D341Med (cell line): Measurements from ENCODE around the gene TRIM43B.
A peak's percentile ranks its signal among the peaks of the same experiment; 100 is the strongest.
"Not testable (repeated sequence)": the region's sequence is repeated elsewhere in the genome, so short reads cannot be mapped to it uniquely, and the experiment has no call there.

Experiments
- DNase-seq: peaks from one replicate; pipeline ENCODE4 v3.0.0; 2012; ENCODE audit warnings: low spot score

Gene TRIM43B

DNA sequence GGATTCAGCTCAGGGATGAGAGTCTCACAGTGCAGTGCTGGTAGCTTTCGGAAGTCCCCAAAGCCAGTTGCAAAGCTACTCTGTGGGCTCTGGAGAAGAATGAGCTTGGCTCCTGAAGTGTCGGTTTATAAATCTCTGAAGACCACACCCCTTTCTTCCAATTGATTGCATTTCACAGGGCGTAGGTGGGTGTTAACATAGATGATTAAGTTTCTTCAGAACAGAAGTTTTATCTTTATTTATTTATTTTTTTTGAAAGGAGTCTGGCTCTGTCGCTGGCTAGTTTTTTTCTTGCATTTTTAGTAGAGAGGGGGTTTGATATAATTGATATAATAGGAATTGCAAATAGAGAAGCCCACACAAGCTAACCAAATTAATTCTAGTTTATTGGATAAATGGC lies at the start of gene TRIM43B:
Gene TRIM43B, minus strand, starts transcription at position 101 of the 400 bp plus-strand sequence. CDS start 2,040 bp downstream, outside the sequence.
- not testable (repeated sequence) for DNase-seq

- DNase-seq: no peak
Measured at GRCh38 chr2:95531254-95531771, 46.8 kb upstream of the TRIM43B start.

GRCh38 chr2:95530734-95531133 lies 46.2 kb upstream of the TRIM43B start:
- DNase-seq: no peak

- peak; percentile 82 for DNase-seq
Measured at GRCh38 chr2:95526360-95527341, 42.1 kb upstream of the TRIM43B start.

- no peak for DNase-seq
Measured at GRCh38 chr2:95525294-95526035, 40.9 kb upstream of the TRIM43B start.

DNA sequence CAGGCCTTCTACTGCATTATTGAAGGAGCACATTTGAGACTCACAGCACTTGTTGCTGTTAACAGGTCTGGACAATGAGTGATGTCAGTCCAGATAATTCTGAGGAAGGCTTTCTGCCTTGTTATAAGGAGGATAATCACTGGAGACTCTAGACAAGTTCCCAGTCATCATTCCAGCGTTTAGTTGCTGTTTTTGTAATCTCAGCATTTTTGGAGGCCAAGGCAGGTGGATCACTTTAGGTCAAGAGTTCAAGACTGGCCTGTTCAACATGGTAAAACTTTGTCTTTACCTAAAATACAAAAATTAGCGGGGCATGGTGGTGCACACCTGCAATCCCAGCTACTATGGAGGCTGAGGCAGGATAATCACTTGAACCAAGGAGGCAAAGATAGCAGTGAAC lies 39.6 kb upstream of the TRIM43B start:
- no peak for DNase-seq

DNA sequence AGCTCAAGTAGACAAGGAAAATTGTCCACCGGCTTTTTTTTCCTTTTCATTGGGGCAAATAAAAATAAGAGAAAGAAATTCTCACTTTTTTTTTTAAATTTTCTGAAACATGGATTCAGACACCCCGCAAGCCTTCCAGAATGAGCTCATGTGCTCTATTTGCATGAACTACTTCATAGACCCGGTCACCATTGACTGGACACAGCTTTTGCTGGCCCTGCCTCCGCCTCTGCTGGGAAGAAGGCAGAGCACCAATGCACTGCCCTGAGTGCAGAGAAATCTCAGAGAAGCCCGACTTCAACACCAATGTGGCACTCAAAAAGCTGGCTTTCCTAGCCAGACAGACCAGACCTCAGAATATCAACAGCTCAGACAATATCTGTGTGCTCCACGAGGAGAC lies 30.2 kb upstream of the TRIM43B start:
- DNase-seq: no peak

GRCh38 chr2:95514226-95514625 lies 29.7 kb upstream of the TRIM43B start:
- DNase-seq: not testable (repeated sequence)

GRCh38 chr2:95509408-95509807 lies 24.9 kb upstream of the TRIM43B start:
- DNase-seq: no peak

GRCh38 chr2:95505222-95505621 lies 20.7 kb upstream of the TRIM43B start:
- no peak for DNase-seq

GRCh38 chr2:95500854-95501253 lies 16.3 kb upstream of the TRIM43B start:
- no peak for DNase-seq

- DNase-seq: not testable (repeated sequence)
Measured at GRCh38 chr2:95492076-95492475, 7.5 kb upstream of the TRIM43B start.

DNA sequence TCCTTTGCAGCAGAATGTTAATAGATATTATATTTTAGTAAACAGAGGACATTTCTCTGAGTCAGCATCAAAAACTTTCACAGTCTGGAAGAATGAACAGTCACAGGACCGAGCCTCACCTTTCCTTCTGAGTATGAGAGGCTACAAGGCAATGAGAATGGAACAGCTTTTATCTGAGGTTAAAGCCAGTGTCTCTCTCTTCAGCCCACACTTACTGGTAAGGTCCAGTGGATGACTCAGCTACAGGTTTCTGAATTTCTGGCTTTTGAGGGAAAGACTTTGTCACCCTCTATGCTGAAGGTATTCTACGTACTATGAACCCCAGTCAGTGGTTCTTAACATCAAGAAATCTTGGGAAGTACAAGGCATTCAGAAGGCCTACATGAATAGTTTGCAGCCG lies 9.5 kb downstream of the TRIM43B start:
- not testable (repeated sequence) for DNase-seq

DNA sequence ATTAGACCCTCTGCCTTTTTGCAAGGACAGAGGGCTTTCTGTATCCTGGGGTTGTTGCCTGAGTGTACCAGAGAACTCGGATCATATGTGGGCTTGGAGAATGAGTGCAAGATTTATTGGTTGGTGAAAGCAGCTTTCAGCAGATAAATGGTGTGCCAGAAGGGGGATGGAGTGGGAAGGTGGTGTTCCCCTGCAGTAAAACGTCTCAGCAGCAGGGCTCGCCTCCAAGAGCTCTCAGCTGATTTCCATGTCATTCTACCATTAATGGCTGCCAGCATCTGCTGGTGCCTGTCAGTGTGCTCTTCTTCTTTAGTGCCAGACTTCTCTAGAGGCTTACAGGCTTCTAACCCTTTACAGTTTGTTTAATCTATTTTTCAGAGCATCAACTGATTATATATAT lies 16.6 kb downstream of the TRIM43B start:
- DNase-seq: not testable (repeated sequence)

DNA sequence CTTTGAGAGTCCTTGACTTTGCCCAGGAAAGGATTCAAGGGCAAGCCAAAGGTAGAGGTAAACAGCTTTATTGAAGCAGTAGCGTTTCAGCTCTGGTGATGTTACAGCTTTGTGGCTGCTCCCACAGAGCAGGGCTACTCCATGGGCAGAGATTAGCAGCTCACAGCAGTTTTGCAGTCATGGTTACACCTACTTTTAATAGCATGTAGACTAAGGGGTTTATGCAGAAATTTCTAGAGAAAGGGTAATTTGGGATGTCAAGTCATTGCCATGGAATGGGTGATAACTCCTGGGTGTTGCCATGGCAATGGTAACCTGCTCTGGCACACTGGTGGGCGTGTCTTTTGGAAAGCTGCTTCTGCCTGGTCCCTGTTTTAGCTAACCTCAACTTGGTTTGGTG lies 18.0 kb downstream of the TRIM43B start:
- DNase-seq: not testable (repeated sequence)

GRCh38 chr2:95463292-95463691 lies 21.3 kb downstream of the TRIM43B start:
- DNase-seq: not testable (repeated sequence)

DNA sequence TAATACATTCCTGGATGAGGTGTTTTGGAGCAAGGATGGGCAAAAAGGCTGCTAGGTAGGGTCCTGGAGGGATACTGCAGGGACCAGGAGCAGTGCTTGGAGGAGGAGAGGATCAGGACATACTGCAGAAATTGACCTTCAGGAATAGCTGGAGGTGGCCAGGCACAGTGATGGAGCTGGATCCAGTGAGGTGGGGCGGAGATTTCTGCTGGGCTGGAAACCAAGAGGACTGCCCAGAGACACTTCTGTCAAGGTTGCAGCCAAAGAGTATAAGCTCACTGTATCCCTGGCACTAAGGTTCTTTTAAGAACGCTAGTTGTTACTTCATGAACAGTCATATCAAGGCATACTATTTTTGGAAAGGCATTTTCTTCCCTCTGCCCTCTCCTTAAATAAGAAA lies 39.2 kb downstream of the TRIM43B start:
- not testable (repeated sequence) for DNase-seq

DNA sequence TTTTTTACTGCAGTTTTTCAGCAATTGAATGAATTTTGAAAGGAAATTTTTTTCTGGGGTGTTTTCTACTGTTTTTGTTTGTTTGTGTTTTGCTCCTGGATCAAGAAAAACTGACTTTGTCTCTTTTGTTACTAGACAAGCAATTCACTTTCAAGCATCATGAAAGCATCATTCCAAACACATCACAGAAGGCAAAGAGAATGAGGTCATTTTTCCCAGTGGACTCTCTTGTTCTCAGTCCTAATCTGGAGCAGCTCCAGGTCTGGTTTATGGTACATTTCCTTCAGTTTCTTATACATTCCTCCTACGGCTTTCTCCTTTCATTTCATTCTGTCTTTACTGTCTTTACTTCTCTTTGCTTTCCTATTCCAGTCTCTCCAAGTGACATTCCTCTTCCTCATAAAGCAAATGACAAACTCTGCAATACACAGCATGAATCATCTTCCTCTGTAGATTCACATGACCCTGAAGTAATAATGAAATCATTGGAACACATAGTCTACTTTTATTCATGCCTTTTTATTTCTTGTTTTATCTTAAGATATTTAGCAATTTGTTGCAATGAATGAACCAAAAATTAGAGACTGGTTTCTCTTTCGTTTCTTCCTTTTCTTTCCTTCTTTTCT lies 42.0 kb downstream of the TRIM43B start:
- DNase-seq: not testable (repeated sequence)

DNA sequence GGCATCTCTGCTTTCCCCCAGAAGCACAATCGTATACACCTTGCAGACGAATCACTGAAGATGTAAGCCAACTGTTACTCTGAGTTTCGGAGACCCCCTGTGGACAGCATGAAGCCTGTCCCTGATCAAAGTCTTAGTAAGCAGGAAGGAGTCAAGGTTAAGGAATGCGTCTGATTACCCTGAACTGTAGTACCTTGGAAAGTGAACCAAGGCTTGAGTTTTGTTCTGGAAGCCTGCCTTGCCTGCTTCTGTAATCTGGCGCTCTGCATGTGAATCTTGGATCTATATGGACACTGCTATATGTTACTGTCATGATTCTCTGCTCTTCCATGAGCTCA lies 48.7 kb downstream of the TRIM43B start:
- DNase-seq: not testable (repeated sequence)

- not testable (repeated sequence) for DNase-seq
Measured at GRCh38 chr2:95435162-95435871, 49.2 kb downstream of the TRIM43B start.

- DNase-seq: not testable (repeated sequence)
Measured at GRCh38 chr2:95434507-95435076, 50.0 kb downstream of the TRIM43B start.
